ENCODE data around the gene DPH1.
A peak's percentile ranks its signal among the peaks of the same experiment; 100 is the strongest.
"Not testable (repeated sequence)": the region's sequence is repeated elsewhere in the genome, so short reads cannot be mapped to it uniquely, and the experiment has no call there.

DPH1 gene

DNA sequence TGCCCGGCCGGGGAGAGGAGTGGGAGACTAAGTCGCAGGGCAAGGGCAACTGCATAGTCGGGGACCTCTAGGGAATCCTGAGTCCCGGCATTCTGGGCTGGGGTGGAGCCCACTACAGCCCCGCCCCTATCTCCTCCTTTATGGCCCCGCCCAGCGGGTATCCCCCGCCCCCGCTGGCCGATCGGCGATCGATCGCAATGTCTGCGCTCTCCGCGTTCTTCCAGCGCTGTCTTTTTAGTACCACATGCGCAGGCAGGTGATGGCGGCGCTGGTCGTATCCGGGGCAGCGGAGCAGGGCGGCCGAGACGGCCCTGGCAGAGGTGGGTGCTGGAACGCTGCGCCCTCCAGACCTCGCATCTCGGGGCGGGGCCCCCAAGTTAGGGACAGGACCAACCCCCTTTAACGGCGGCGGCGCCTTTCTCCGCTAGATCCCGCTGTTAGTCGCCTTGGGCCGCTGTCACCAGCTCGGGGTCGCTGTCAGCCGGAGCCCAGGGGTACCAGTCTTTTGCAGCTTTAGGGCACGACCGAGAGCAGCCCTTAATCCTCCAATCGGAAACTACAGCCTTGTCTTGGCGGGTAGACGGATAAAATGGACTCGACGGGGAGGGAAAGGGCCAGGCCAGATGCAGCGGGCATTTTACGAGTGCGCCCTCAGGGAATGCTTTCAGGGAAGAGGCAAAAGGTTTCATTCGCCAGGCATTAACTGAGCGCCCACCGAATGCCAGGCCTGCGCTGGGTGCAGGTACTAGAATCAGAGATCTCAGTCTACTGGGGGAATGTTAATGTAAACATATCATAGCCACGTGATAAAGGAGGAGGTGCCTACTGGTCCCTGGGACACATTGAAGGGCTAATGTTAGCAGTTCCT is at the start of gene DPH1:
DPH1 (plus strand) TSS at position 243 of the 868 bp plus-strand sequence; CDS start at position 260, 17 bp downstream.
- peak; percentile 83 for DNase-seq

DNA sequence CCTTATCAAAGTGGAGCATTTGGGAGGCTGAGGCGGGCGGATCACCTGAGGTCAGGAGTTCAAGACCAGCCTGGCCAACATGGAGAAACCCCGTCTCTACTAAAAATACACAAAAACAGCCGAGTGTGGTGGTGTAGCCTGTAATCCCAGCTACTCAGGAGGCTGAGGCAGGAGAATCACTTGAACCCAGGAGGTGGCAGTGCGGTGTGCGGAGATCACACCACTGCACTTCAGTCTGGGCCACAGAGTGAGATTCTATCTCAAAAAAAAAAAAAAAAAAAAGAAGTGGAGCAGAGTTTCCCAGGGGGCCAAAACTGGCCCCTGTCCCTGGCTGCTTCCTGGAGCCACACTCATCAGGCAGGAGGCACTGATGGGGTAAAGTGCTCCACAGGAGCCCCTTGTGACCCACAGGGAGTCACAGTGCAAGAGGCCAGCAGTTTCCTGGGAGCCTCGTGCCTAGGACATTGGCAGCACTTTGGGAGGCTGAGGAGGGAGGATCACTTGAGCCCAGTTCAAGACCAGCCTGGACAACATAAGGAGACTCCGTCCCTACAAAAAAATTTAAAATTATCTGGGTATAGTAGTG is 49.2 kb upstream of the DPH1 start:
- DNase-seq, result no peak

DNA sequence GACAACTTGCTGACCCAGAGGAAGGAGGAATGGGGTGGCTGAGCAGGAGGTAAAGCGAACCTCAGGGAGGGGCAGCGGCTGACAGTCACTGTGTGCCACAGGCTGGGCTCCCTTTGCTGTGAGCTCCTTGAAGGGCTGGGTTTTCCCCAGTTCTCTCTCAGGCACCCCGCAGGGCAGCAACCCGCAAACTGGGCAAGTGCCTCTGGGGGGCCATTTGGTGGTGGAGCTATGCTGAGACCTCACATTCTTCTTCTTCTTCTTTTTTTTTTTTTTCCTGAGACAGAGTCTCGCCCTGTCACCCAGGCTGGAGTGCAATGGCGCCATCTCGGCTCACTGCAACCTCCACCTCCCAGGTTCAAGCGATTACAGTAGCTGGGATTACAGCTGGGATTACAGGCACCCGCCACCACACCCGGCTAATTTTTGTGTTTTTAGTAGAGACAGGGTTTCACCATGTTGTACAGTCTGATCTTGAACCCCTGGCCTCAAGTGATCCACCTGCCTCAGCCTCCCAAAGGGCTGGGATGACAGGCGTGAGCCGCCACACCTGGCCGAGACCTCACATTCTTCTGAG is 47.1 kb upstream of the DPH1 start:
- DNase-seq, result not testable (repeated sequence)

DNA sequence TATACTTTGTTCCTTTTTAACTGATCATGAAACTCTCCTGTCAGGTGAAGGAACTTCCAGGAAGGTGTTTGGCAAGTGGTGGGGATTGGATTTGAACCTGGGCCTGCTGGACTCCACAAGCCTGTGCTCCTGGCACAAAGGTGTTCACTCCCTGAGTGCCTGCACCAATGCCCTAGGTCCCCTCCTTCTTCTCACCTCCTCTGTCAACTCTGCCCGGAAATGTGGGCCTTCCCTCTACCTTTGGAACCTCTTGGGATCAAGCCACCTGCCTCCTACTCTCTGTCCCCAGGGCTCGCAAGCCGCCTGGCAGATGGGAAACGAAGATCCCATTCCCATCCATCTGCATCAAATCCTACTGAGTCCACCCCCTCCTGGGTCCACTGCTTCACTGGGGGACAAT is 44.9 kb upstream of the DPH1 start:
- DNase-seq, result no peak

DNA sequence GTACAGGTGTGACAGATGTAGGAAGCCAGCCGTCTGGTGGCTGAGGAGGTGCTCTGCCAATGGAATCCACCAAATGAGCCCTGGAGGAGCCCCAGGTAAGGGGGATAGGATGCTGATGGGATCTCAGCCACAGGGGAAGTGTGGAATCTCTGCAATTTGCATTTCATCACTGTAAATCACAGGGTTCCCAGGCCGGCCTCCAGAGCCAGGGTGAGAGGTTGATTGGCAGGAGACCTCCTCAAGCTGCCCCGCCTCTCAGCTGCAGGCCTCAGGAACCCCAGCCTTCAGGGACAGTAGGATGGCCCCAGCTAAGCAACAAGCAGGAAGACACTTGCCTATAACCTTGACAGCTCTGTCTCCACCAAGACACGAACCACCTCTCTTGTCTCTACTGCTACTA is 44.3 kb upstream of the DPH1 start:
- no peak for DNase-seq

DNA sequence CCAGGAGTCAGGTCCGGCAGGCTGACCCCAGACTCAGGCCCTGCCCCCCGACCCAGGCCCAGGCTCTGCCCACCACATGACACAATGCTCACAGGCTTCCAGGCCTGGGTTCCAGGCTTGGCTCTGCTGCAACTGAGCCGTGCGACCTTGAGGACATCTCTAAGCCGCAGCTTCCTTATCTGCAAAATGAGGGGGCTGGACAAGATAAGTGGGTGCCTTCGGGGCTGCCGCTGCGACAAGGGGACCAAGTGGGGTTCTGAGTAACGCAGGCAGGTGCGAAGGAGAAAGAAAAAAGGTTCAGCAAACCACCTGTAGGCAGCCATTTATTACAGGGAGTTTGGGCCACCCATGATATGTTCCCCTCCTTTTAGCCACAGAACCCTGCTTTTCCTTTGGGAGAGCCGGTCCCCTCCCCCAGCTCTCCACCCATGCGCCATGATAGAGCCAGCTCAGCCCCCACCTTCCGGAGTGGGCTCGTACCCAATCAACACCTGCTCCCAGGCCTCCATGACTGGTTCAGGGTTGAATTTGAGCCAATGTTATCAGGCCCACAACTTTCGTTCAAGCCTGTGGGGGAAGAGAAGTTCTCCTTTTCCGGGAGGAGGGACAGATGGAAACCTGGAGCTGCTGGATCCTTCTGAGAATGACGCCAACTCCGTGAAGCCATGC is 43.0 kb upstream of the DPH1 start:
- no peak for DNase-seq

DNA sequence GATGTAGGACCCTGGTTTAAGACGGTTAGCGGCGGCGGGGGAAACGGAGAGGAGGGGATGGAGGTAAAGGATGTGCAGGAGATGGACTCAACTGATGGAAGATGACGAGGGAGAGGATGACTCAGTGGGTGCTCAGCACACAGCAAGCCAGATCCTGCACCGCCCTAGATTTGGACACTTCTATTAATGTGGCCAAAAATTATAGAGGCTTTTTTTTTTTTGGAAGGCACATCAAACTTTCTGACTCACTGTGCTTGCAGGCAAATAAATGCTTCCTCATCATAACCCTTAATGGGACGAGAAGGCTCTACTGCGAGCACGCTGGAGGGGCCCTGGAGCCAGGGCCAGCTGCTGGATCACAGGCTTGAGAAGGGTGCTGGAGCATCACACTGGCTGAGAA is 40.8 kb upstream of the DPH1 start:
- no peak for DNase-seq

DNA sequence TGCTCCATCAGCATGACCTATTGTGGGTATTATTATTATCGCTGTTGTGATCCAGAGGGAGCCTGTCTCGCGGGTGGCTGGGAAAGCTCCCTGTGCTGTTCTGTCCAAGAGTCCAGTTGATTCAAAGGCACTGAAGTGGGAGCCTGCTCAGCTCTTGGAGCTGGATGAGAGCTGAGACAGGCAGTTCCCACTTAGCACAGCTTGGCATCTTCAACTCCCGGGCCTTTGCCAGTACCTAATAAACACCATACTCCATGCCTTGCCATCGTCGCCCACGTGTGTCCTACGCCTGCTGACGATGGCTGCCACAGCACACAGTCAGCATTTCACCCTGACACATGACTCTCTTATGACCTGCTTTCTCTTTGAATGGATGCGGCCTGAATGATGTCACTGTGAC is 37.4 kb upstream of the DPH1 start:
- DNase-seq, result no peak

DNA sequence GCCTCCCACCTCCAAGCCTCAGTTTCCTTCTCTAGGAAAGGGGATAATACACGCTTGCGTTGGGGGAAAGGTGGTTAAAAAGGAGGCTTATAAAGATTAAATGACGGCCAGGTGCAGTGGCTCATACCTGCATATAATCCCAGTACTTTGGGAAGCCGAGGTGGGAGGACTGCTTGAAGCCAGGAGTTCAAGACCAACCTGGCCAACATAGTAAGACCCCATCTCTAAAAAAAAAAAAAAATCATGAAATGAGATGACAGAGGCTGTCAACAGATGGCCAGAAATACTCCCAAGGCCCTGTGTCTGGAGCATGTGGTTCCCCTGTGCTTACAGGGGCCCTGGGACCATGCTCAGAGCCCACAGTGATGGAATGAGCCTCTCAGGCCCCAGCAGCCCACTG is 35.2 kb upstream of the DPH1 start:
- no peak for DNase-seq

DNA sequence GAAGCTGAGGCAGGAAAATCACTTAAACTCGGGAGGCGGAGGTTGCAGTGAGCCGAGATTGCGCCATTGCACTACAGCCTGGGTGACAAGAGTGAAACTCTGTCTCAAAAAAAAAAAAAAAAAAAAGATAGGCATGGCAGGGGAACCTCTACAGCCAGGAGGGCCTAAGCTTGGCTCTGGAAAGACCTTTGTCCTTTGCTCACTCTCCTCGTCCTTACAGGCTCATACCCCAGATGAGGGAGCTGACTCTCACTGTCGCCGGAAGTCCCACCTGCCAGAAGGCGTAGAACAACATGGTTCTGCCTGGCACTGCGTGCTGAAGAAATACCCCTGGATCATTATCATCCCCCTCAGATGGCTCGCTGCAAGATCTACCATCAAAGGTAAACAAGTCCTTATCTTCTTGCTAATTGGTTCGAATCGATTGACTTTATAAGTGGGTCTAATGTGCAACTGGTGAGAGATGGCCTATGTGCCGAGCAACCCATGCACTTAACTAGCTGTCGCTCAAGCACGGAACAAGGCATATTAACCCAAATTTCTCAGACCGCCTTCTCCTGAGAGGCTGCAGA is 34.5 kb upstream of the DPH1 start:
- no peak for DNase-seq

DNA sequence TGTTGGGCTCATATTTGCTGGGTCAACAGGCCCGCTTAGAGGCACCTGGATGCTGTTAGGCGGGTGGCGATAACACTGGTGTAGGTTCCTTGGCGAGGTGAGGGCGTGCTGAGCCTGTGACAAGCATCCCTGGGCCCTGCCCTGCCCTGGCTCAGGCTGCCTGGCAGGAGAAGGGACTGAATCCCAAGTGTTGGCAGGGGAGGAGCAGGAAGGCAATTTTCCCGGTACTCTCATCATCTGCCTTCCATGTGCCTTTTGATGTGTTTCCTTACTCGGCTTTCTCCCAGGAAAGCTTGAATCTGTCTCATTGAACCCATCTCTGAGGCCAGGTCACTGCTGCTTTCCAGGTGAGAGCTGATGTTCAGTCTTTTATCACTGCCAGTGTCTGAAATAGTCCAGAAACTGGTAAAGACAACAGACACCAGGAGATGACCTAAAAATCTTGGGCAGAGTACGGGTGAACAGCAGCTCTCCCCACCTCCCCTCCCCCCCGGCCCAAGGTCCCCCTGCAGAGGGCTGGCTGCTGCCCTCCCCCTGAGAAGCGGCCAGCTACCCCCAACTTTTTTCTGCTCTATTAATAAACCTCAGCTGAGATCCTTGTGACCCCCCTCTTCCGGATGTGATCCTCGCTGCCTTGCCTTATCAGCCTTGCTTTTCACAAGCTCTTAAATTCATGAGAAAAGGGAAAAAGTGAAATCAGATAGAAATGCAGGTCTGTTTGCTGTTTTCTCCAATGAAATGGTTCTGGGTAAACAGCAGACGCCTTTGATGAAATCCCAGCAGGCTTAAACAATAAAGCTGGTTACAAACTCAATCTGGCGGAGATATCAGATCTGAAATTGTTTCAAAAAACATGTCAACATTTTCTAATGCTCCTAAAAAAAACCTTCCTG is 33.8 kb upstream of the DPH1 start:
- no peak for DNase-seq

DNA sequence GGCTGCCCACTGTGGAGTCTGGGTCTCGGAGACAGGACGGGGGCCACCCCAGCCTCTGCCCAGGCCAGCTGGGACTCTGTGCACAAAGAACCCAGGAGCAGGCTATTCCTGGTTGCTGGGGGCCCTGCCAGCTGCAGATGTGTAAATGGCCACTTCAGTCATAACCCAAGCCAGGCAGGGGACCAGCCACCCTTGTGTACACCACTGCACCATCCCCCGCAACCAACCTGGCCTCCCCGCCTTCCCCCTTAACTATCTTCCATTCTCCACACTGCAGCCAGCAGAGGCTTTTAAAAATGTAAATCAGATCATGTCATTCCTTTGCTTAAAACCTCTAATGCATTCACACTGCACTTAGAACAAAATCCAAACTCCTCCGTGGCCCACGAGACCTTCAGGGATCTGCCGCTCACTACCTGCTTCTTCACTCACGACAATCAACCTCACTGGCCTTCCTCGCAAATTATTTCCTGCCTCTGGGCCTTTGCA is 33.1 kb upstream of the DPH1 start:
- DNase-seq, result no peak

DNA sequence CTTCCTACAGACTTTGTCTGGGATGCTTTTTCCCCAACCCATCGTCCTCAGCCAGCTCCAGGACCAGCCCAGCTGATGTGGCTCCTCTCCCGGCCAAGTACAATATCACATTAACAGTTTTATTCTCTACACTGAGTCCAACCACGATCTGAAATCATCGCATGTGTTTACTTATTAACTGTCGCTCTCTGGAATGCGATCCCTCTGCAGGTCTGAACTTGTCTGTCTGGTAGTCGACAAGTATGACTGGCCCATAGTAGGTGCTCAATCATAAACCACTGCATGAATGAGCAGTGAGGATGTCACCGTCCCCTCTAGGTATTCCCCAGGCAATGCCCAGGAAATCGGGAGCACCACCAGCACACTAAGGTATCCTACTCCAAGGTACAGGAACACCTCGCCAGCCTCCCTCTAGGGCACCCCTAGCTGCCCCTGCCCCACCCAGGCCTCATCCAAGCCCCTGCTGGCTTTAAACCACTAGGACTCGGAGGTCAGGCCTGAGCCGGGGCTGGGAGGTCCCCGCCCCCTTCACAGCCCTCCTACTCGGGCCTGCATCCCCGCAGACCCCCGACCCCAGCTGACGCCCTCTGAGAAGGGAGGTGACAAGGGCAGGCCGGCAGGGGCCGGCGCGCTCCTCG is 32.5 kb upstream of the DPH1 start:
- no peak for DNase-seq

DNA sequence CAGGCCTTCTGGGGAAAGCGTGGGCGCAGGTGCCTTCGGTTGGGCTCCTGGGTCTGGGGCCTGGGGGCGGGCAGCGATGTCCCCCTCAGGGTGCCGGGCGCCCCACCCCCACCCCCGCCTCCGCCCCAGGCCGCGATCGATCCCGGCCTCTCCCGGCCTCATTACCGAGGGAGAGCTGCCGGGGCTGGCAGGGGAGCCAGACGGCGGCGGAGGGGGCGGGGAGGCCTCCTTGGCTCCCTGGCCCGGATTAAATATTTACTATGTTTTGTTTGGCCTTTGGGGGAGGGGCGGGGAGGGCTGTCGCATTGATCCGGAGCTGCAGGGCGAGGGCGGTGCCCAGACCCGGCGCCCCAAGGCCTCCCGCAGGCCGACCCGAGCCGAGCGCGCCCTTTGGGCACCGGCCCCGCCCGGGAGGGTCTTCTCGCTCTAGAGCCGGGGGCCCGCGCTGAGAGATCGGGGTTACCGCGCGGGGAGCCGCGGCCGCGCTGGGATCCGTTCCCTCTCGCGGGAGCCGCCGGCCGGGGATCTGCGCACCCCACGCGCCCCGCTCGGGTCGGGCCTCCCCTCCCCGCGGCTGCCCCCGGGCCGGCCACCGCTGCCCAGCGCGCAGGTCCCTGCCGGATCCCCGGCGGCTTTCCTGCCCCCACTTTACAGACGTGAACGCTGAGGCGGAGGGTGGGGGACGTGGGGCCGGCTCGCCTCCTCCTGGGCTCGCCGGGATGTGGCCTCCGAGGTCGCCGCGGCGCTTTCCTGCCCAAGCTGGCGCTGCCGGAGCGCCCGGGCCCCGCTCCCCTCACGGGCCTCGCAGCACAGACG is 31.8 kb upstream of the DPH1 start:
- no peak for DNase-seq

DNA sequence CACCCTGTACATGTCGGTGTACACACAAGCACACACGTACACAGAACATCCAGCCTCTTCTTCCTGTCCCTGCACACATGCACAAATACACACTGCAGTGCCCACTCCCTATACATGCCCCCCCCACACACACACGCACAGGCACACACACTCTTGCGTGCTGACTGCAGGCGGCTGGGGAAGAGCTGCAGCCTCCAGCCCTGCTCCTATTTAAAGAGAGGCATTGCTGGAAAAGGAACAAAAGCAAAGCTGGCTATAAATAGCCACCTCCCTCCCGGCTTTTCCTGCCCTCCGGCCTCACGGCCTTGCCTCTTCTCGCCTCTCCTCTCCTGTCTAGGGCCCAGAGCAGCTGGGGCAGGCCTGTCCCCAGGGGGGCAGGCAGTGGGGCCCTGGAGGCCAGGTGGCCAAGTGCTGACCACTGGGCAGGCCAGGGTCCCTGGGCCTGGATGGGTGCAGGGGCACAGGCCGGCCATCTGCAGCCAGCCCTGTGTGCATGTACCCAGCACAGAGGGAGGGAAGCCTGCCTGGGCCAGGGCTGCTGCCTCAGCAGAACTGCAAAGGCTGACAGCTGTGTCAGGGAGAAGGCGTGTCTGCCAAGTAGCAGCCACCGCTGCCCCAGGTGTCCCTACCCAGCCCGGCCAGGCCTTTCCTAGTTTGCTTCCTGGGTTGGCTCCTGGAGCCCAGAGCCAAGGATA is 30.2 kb upstream of the DPH1 start:
- DNase-seq, result peak; percentile 49

DNA sequence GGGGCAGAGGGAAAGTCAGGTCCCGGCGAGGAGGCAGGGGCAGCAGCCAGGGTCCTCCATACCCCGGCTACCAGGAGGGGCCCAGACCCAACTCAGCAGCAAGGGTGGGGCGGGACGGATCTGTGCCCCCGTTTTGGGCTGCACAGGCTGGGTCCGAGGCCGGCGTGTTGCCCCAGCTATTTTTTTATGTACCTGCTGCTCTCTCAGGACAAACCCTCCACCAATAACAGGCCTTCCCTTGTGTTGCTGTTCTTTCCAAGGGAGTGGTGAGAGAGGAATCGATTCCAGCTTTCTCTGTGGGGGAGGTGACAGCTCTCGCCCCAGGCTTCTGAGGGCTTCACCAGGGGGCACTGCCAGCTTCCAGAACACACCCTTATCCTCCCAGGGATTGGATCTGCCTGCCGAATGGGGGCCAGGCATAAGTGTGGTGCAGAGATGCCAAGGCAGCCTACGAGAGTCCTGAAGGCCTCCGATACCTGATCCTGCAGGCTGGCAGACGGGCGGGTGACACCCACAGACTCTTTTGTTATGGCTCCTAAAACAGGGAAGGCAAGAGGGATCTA is 27.1 kb upstream of the DPH1 start:
- no peak for DNase-seq

DNA sequence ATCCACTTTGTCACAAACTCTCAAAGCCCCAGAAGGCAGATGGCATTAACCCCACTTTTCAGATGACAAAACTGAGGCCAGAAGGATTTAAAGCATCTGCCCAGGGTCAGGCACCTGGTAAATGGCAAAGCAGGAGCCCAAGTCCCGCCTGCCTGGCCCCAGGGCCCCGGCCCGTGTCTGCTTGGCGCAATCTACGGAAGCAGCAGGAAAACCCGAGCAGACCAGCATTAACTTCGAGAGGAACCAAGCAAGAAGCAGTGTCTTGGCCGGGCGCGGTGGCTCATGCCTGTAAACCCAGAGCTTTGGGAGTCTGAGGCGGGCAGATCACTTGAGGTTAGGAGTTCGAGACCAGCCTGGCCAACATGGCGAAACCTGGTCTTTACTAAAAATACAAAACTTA is 26.4 kb upstream of the DPH1 start:
- no peak for DNase-seq

DNA sequence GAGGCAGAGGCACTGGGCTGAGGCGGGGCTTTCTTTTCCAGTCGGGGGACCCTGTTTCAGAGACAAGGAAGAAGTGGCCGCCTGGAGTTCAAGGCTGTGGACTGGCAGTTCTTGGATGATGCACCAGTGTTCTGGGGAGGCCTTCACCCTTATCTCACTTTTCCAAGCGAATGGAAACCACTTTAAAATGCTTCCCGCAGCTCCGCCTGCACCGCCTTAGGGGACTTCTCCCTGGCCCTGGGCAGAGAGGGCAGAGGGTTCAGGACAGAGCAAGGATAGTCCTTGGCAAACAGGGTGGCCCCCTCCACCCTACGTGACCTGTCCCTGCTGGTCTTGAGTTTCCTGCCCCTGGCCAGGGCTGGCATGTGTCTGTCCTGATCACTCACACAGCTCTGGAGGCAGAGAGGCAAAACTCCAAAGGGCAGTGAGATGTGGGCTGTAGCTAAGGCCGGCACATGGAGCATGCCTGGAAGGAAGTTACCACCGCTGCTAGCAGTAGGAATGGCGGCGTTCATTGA is 25.5 kb upstream of the DPH1 start:
- DNase-seq, result no peak

DNA sequence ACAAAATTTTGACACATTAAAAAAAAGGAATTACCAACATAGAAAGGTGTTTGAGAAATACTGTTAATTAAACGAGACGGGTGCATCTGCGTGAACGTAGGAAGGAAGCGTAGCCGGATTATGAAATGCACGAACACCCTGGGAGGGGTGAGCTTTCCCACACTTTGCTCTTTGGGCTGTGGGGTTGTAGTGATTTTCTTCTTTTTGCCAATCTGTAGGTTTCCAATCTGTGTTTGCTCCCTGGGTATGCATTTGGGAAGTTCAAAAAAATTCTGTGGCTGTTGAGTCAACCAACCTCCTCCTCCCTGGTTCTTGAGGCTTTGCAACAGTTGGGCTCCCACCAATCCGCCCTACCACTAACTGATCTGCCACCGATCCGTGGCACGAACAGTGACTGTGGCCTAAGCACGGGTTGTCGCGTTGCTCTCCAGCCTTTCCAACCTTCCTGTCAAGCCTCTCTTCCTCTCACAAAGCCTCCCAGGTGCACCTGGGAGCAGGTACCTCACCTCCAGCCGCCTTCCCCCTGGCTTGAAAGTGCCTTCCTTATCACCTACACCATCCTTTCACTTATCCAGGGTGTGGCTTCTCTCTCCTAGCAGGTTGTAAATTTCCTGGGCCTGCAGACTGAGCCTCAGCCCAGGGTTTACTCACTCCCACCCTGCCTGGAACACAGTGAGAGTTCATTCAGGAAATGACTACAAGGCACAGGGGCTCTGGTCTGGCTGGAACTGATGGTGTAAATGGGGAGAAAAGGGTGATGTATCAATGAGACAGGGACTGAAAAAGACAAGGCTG is 21.4 kb upstream of the DPH1 start:
- no peak for DNase-seq

Data from NCI-H1694 treated with DMSO at 0.1 percent for 48 hours (cell line).